AG04450 (cell line): Measurements from ENCODE around the gene CAP1. TPM values are rescaled to one million over a fixed set of nuclear protein-coding genes. Genes with fewer than 3 reads are reported as not detected.
A peak's percentile ranks its signal among the peaks of the same experiment; 100 is the strongest.

Experiments
- CTCF ChIA-PET: fragments of 300-600, 350-600 bp; formaldehyde crosslinking; extraction: SDS; loops from one replicate; lab custom pipeline; 2022; ENCODE audit warnings: antibody characterized with exemption, inconsistent platforms; lab: Charles Lee
- POLR2A ChIA-PET: fragments of 350-600 bp; formaldehyde crosslinking; extraction: SDS; loops from one replicate; lab custom pipeline; 2021; ENCODE audit warnings: antibody characterized with exemption, inconsistent platforms; lab: Yijun Ruan, JAX
- DNase-seq: peaks from one replicate; pipeline ENCODE4 v3.0.0-alpha.2; 2011; ENCODE audit warnings: low read depth, low spot score
- H3K27ac ChIP-seq: one replicate; pipeline ENCODE4 v1.5.1; 2012; ENCODE audit warnings: low read depth, low read length, control low read depth
- H3K27me3 ChIP-seq: one replicate; pipeline ENCODE4 v1.6.0; 2012; ENCODE audit warnings: low read length; ENCODE audit not compliant: control insufficient read depth, insufficient read depth
- H3K4me3 ChIP-seq: 2 replicates; pipeline ENCODE4 v1.5.1; 2011; ENCODE audit warnings: mild to moderate bottlenecking, low read depth, low read length, control low read depth
- H3K9me3 ChIP-seq: 2 replicates; pipeline ENCODE4 v1.5.1; 2012; ENCODE audit warnings: low read length; ENCODE audit not compliant: control insufficient read depth, insufficient read depth
- polyA plus RNA-seq: library from polyadenylated mRNA; depleted of rRNA; stranded (reverse); fragments of >200 nt; gene quantifications from 2 replicates; pipeline ENCODE4 v1.2.3, GENCODE V29; 2011
- TF ChIP-seq, protein P1 (sequence below): IDR thresholded peaks from 2 replicates; pipeline ENCODE4 v1.5.1; 2011; ENCODE audit warnings: low read depth, low read length, control low read depth, inconsistent platforms

CAP1 gene
- polyA plus RNA-seq, 1 experiment = 661 TPM

DNA sequence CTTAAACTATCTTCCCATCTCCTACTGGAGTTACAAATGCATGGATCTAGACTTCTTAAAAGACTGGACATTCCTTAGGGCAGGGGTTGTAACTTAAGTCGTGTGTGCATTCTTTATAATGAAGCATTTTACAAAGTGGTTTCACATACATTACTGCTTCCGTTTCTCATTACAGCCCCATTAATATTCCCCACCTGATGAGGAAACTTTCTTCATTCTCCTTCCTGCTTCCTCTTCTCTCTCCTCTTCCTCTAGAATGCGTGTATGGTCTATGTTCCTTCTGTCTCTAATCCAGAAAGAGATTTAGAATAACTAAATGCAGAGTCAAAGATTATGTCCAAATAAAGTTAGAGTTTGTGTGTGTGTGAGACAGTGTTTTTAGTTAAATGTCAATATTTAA lies 1.8 kb upstream of the CAP1 start:
- ChIA-PET POLR2A (interaction anchor here (0.8 to 1.9 kb wide), 3 partner anchors 18 to 192 kb away, joined by 3 to 6 read pairs (median 3); no protein-coding TSS in a partner anchor), CTCF (interaction anchor here (0.9 to 2.0 kb wide), 5 partner anchors 8 to 277 kb away, joined by 3 to 7 read pairs (median 3); no protein-coding TSS in a partner anchor)
- H3K27me3 ChIP-seq = no peaks in the 10 kb centered on the region
- no peak overlapping the region for H3K4me3 ChIP-seq
- H3K27ac ChIP-seq = no peak overlapping the region
- DNase-seq = no peak
- peaks cover 3% of the 10 kb centered on the region; the same call in 1 of the 2 replicates for H3K9me3 ChIP-seq
- TF ChIP-seq, protein P1, sequence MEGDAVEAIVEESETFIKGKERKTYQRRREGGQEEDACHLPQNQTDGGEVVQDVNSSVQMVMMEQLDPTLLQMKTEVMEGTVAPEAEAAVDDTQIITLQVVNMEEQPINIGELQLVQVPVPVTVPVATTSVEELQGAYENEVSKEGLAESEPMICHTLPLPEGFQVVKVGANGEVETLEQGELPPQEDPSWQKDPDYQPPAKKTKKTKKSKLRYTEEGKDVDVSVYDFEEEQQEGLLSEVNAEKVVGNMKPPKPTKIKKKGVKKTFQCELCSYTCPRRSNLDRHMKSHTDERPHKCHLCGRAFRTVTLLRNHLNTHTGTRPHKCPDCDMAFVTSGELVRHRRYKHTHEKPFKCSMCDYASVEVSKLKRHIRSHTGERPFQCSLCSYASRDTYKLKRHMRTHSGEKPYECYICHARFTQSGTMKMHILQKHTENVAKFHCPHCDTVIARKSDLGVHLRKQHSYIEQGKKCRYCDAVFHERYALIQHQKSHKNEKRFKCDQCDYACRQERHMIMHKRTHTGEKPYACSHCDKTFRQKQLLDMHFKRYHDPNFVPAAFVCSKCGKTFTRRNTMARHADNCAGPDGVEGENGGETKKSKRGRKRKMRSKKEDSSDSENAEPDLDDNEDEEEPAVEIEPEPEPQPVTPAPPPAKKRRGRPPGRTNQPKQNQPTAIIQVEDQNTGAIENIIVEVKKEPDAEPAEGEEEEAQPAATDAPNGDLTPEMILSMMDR = no peak

DNA sequence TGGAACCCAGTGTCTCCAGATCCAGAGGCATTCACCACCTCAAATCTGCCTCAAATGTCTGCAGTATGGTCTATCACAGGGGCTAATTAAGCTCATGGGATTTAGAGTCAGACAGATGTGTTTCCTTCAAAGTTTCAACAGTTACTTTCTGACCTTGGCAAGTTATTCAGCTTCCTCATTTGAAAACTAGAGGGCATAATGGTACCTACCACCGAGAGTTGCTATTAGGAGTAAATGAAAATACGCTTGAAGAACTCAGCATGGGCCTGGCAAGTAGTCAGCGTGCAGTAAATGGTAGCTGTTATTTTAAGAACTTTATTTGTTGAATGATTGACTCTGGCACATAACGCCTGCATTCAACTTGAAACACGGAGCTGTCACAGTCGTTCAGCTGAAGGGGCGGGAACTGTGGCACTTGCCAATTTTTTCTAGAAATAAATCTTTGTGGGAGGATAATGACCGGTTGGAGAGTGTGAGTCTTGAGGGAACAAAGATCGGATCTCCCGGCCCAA lies 1.2 kb upstream of the CAP1 start:
- H3K27ac ChIP-seq = peak overlapping the region; percentile 100
- peak overlapping the region; percentile 82 for H3K4me3 ChIP-seq
- POLR2A ChIA-PET = interaction anchor here (0.5 to 1.9 kb wide), 6 partner anchors 18 to 193 kb away, joined by 3 to 7 read pairs (median 4); partner anchors contain the start of gene MFSD2A
- TF ChIP-seq, protein P1 = no peak
- peaks cover 3% of the 10 kb centered on the region; the same call in 1 of the 2 replicates for H3K9me3 ChIP-seq
- H3K27me3 ChIP-seq = no peaks in the 10 kb centered on the region
- CTCF ChIA-PET = interaction anchor here (0.9 to 2.0 kb wide), 4 partner anchors 9 to 119 kb away, joined by 3 to 7 read pairs (median 3); no protein-coding TSS in a partner anchor
- DNase-seq = no peak

DNA sequence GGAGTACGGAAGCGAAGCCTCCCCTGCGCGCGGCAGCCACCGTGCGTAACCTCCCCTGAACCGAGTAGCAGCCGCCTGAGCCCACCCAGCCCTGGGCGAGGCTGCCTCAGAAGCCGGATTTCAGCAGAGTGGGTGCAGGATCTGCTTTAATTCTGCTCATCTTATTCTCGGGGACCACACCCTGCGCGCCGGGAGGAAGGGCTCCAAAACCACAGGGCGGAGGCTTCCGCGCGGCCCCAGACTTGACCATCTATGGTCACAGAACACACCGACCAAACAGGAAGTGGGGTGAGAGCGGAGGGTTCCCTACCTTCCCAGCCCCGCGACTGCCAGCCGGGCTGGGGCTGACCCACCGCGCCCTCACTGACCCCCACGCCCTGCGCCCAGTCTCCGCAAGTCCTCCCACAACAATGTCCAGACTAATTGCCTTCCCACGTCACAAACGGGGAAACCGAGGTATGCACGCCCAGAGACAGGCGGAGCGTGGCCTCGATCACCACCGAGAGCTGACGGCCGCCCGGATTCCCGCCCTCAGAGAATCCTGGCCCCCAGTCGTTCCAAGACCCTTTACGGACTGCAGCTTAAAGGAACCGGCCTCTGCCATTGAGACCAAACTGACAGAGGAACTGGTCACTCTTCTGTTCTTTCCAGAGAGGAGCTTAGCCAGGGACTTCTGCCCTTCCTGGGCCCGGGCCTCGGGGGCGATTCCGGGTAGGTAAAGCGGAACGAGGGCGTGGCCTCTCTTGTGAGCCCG lies 595 bp upstream of the CAP1 start:
- peak overlapping the region; percentile 100 for H3K27ac ChIP-seq
- TF ChIP-seq, protein P1 = no peak
- H3K27me3 ChIP-seq = no peaks in the 10 kb centered on the region
- H3K4me3 ChIP-seq = peak overlapping the region; percentile 82
- peak; percentile 74 for DNase-seq
- ChIA-PET POLR2A (interaction anchor here (1.0 to 1.9 kb wide), 3 partner anchors 84 to 194 kb away, joined by 3 to 7 read pairs (median 6); partner anchors contain the start of gene MFSD2A), CTCF (interaction anchor here (0.6 to 2.0 kb wide), 6 partner anchors 10 to 314 kb away, joined by 3 to 7 read pairs (median 3); no protein-coding TSS in a partner anchor)
- peaks cover 3% of the 10 kb centered on the region; the same call in 1 of the 2 replicates for H3K9me3 ChIP-seq

DNA sequence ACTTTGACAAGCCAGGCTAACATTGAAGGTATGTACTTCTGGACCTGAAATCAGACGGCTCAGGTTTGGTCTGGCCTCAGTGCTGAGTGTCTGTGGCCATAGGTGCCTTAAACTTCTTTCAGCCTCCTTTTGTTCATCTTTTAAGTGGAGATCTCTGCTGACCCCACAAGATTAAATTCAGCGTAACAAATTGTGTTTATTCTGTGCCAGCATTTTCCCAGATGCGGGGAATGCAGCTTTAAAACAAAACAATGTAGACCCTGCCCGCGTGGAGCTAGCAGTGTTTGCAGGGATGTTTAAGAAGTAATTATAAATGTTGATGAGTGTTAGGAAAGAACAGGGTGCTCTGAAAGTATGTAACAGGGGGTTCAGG lies 923 bp downstream of the CAP1 start:
- ChIA-PET CTCF (interaction anchor here (1.0 kb wide), 1 partner anchor 37 kb away, joined by 4 read pairs; no protein-coding TSS in a partner anchor), POLR2A (no interaction called here)
- no peak for DNase-seq
- TF ChIP-seq, protein P1 = no peak
- Histone ChIP-seq H3K27me3 (no peaks in the 10 kb centered on the region), H3K9me3 (peaks cover 3% of the 10 kb centered on the region; the same call in 1 of the 2 replicates), H3K27ac (no peak overlapping the region), H3K4me3 (peak overlapping the region; percentile 93)
